GM19099 (cell line): ENCODE measurements around the gene GEMIN5.

ENCODE experiments used
- POLR2A ChIP-seq: IDR thresholded peaks from 3 replicates; pipeline ENCODE4 v1.6.1; 2011; ENCODE audit warnings: low read depth; ENCODE audit not compliant: insufficient read length; ENCODE audit errors: extremely low read depth

GEMIN5 gene

DNA sequence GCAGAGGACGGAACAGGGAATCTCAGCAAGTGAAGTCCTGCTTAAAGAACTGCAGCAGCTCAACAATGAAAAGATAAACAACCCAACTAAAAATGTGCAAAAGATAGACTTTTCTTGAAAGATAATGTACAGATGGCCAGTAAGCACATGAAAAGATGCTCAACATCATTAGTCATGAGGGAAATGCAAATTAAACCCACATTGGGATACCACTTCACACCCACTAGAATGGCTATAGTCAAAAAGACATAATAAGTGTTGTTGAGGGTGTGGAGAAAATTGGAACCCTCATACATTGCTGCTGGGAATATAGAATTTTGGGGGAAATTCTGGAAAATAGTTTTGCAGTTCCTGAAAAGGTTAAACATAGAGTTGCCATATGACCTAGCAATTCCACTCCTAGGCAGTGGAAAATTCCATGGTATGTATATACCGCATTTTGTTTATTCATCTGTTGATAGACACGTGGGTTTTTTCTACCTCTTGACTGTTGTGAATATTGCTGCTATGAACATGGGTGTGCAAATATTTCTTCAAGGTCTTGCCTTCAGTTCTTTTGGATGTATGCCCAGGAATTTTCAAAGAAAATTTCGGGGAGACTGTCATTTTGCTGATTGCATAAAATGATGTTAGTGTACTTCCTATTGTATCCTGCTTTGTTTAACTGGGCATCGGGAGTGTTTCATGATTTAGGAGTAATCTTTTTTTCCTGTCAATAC, 72.4 kb downstream of the GEMIN5 start:
- TF ChIP-seq POLR2A: no peak

DNA sequence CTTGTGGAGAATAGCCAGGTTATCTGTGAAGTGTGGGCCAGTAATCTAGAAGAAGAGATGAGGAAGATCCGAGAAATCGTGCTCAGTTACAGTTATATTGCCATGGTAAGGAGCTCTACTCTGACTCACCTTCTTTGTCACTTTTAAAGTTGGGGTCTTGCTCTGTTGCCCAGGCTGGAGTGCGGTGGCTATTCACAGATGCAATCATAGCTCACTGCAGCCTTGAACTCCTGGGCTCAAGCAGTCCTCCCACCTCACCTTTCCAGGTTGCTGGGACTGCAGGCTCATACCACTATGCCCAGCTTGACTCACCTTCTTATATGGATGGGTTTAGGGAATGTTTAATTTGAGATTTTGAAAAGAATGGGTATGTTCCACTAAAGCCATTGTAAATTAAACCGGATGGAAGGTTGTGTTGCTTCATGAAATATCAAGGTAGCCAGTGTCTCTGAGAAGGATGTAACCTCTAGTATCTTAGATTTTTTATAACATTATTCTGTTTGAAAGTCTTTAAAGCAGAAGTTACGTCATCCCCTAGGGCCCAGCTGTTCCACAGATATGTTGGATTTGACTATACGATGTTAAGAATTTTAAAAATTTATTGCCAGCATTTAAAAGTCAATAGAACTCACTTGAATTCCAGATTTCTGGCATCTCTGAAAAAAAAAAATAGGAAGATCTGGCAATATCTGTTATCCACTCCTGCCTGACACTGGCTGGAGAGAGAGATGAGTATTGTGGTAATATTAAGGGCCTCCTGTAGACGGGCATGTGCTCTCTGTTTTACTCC, 74.5 kb downstream of the GEMIN5 start:
- TF ChIP-seq POLR2A: no peak

- no peak for TF ChIP-seq POLR2A
Observed at GRCh38 chr5:154862766-154863165, 75.2 kb downstream of the GEMIN5 start.

DNA sequence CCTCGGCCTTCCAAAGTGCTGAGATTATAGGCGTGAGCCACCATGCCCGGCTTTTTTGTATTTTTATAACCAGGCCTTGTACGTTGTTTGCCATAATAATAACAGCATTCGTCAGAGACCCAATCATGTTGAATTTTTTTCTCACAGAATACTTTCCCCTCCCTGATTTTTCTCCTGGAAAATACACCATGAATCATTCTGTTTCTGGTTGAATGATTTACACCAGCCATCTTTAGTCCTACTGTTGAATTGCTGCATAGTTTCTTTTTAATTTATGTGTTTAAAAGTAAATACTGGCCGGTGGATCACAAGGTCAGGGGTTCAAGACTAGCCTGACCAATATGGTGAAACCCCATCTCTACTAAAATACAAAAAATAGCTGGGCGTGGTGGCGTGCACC, 76.1 kb downstream of the GEMIN5 start:
- no peak for TF ChIP-seq POLR2A

- TF ChIP-seq POLR2A: no peak
Observed at GRCh38 chr5:154860765-154861164, 77.2 kb downstream of the GEMIN5 start.

DNA sequence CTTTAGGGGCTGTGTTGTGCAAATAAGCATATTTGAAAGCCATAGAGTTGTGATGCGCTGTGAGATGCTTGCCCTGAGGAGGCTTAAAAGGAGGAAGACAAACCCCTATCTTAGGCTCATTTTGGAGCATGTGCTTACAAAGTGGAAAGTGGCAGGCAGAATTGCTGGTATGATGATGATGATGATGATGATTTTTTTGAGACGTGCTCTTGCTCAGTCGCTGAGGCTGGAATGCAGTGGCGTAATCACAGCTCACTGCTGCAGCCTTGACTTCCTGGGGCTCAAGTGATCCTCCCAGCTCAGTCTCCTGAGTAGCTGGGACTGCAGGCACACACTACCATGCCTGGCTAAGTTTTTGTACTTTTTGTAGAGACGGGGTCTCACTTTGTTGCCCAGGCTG, 77.9 kb downstream of the GEMIN5 start:
- TF ChIP-seq POLR2A: no peak

DNA sequence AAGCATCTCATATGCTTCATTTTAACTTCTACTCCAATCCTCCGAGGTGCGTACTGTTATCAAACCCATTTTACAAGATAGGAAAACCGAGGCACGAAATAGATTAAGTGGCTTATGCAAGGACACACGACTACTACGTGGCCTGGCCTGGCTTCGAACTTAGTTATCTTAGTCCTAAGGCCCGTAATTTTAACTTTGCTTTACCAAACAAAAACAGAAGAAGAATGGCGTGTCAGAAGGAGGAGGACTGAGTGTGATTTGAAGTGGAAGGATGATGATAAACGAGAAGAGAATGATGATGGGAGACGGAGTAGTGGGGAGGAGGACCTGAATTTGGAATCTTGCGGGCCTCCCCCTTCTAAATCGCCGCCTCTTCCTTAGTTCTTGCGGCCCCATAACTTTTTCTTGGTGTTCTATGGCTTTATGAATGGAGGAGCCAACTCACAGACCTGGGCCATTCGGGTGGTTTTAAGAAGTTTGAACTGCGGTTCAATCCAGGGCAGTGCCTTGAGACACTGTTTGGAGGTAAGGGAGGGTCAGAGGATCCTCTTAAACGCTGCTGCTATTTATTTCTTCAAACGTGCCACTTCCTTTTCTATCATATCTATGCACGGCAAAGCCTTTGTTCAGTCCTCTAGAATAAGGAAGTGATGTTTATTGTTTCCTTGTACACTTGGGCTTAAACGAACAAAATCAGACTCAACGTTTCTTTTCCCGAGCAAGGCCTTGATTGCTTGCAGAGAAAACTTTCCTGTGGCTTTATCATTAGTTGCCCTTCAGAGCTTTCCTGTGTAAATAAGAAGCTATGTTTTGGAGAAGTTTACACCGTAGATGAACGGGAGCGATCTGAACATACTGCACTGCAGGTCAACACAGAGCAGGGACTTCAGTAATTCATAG, 78.8 kb downstream of the GEMIN5 start:
- TF ChIP-seq POLR2A: no peak

GRCh38 chr5:154858297-154858971, 79.6 kb downstream of the GEMIN5 start, which contains the start of gene CNOT8:
Gene CNOT8, plus strand, starts transcription at chr5:154858627. Its CDS starts 4,652 bp downstream, at chr5:154863279.
- peak; percentile 91 for TF ChIP-seq POLR2A

- peak; percentile 55 for TF ChIP-seq POLR2A
Observed at GRCh38 chr5:154857530-154858296, 80.3 kb downstream of the GEMIN5 start.

GRCh38 chr5:154851351-154851750, 86.7 kb downstream of the GEMIN5 start:
- no peak for TF ChIP-seq POLR2A

GRCh38 chr5:154850255-154851062, 87.6 kb downstream of the GEMIN5 start, which contains the start of gene FAXDC2:
Gene FAXDC2, minus strand, starts transcription at chr5:154850603. Its CDS starts 12,425 bp downstream, at chr5:154838178.
- no peak for TF ChIP-seq POLR2A

- no peak for TF ChIP-seq POLR2A
Observed at GRCh38 chr5:154849791-154850201, 88.2 kb downstream of the GEMIN5 start.

- no peak for TF ChIP-seq POLR2A
Observed at GRCh38 chr5:154849264-154849785, 88.7 kb downstream of the GEMIN5 start.
